T-helper 2 cell treated with Interferon-gamma antibody and Interleukin-4, amounts not matched to agents 100 ng/mL and 5 ng/mL, for 36 hours (primary cell): ENCODE results near the gene TMEM238L. TPM values are rescaled to one million over a fixed set of nuclear protein-coding genes. Genes with fewer than 3 reads are reported as not detected.

ENCODE experiments used
- intact Hi-C: fragments of 100-400 bp; cut with micrococcal nuclease; formaldehyde crosslinking; loops from one replicate; pipeline ENCODE4 v1.15.1; 2023
- total RNA-seq: library from RNA; stranded (reverse); gene quantifications from 2 replicates; pipeline ENCODE4 v1.2.3, GENCODE V29; 2022

Gene TMEM238L
- total RNA-seq, 1 donor from 2014 or later, result not detected

- intact Hi-C loops, result no loop called here
Measured at GRCh38 chr17:10748531-10749181, 55.2 kb downstream of the TMEM238L start.

GRCh38 chr17:10745231-10745630 lies 58.7 kb downstream of the TMEM238L start:
- intact Hi-C loops, result no loop called here

Other genes with a start within 250 kb of the TMEM238L start
- gene MYH3, start 146.8 kb downstream of the TMEM238L start, total RNA-seq, result 5.0 TPM in 2 replicates
- 24.2 and 27.9 TPM in 2 replicates for gene SCO1, start 106.6 kb downstream of the TMEM238L start, total RNA-seq
- 10.9 and 11.4 TPM in 2 replicates for gene ADPRM, start 106.5 kb downstream of the TMEM238L start, total RNA-seq
- gene TMEM220, start 74.1 kb downstream of the TMEM238L start, total RNA-seq, result 0.57 and 0.84 TPM in 2 replicates
- not detected in 2 replicates for gene PIRT, start 34.0 kb upstream of the TMEM238L start, total RNA-seq